Measurements from ENCODE around the gene FIS1.
"Not testable (repeated sequence)": the region's sequence is repeated elsewhere in the genome, so short reads cannot be mapped to it uniquely, and the experiment has no call there.

Gene FIS1

DNA sequence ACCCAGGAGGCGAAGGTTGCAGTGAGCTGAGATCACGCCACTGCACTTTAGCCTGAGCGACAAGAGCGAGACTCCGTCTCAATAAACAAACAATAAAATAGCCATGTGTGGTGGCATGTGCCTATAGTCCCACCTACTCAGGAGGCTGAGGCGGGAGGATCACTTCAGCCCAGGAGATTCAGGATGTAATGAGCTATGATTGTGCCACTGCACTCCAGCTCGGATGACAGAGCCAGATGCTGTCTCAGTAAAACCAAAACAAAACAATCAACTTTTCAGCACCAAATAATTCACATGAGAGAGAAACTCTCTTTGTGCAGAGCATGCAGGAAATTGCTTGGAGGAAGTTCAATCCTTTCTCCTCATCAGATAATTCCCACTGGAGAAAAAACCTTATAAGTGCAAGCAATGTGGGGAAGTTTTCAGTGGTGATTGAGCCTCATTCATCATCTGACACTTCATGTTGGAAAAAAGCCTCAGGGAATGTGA, 13.4 kb upstream of the FIS1 start:
- DNase-seq (ENCODE audit: low spot score) = no peak

DNA sequence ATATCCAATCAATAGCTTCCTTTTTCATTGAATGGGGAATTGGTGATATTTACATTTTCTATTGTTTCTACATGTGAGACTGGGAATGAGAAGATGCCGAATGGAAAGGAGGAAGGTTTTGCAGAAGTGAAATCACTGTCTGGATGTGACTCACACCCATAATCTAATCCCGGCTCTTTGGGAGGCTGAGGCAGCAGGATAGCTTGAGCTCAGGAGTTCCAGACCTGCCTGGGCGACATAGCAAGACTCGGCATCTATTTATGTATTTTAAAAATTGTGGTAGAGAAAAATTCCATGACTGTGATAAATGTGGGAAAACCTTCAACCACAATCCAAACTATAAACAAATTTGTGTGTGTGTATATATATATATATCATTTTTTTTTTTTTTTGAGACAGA, 10.9 kb upstream of the FIS1 start:
- no peak for DNase-seq (ENCODE audit: low spot score)

DNA sequence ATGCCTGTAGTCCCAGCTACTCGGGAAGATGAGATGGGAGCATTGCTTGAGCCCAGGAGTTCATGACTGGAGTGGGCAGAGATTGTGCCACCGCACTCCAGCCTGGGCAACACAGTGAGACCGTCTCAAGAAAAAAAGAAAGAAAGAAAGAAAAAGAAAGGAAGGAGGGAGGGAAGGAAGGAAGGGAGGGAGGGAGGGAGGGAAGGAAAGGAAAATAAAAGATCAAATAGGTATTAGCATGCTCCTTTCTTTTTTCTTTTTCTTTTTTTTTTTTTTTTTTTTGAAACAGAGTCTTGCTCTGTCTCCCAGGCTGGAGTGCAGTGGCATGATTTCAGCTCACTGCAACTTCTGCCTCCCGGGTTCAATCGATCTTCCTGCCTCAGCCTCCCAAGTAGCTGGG, 8.3 kb upstream of the FIS1 start:
- not testable (repeated sequence) for DNase-seq (ENCODE audit: low spot score)

DNA sequence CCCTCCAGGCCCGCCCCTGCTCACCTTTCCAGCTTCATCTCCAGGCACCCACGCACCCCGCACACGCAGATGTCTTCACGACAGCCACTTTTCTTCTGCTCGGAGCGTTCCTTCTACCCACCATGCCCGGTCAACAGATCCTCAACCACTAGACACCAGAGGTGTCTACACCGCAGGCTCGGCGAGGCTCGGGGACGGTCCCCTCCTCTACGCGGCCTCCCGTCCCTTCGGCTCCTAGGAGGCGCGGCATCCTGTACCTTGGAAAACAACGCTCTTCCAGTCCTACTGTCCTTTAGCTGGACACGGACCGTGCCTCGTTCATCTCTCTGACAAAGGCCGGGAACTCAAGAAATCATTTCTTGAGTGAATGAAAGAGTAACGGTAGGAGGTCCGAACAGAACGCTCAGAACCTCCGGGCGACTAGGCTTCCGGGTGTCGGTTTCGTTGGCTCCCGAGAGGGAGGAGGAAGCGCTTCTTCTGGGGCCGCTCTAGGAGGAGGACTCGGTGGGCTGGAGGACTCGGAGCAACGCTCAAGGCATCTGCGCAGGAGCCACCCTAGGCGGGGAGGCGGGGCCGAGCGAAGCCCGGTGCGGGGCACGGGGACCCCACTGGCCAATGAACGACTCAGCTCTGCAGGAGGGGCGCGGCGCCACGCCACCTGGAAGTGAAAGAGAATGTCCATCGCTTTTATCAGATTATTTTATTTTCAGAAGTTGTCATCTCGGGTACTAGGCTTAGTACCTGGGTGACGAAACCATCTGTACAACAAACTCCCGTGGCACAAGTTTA, 7.2 kb upstream of the FIS1 start:
- DNase-seq (ENCODE audit: low spot score) = peak; percentile 98

DNA sequence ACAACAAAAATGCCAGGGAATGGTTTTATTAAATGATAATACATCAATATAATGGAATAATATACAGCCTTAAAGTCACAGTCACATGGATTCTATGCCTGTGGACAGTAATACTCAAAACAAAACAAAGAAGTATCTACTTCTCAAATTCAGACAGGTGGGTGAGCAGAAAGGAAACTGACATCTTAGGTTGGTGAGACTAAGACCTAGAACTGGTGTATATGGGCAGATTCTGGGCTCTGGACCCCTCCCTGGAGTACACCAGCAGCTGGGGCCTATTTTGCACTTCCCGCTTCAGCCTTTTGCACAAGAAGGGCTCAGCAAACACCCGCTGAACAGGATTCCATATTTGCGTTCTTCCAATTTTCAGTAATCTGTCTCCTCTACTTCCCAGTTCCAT, 5.4 kb upstream of the FIS1 start:
- no peak for DNase-seq (ENCODE audit: low spot score)

DNA sequence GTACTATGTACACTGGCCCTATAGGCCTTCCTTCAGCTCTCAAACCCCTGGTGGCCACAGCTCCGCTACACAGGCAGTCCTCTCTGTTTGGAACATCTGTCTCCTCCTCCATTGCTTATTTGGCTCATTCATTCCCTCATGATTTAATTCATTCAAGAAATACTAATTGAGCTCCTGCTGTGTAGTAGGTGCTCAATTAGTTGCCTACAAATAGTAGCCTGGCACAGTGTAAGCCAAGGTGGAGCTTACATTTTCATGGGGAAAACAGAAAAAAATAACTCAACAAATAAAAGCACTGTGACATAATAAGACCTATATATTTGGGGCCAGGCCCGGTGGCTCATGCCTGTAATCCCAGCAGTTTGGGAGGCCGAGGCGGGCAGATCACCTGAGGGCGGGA, 3.4 kb upstream of the FIS1 start:
- no peak for DNase-seq (ENCODE audit: low spot score)

DNA sequence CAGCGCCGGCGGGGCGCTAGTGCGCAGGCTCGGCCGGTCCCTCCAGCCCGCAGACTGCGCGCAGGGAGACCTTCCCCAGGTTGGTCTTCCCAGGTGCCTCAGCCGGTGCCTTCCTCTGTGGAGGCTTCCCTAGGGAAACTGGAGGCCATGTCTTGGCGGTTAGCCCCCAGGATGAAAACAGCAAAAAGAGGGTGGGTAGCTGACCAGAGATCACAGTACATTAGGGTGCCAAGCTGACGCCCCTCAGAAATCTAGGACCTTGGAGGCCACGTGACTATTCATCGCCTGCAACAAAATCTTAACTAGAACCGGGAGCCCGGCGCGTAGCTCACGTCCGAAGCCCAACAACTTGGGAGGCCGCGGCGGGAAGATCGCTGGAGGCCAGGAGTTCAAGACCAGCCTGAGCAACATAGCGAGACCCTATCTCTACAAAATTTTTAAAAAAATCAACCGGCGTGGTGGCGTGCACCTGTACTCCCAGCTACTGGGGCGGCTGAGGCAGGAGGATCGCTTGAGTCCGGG, 327 bp upstream of the FIS1 start:
- DNase-seq (ENCODE audit: low spot score) = no peak

DNA sequence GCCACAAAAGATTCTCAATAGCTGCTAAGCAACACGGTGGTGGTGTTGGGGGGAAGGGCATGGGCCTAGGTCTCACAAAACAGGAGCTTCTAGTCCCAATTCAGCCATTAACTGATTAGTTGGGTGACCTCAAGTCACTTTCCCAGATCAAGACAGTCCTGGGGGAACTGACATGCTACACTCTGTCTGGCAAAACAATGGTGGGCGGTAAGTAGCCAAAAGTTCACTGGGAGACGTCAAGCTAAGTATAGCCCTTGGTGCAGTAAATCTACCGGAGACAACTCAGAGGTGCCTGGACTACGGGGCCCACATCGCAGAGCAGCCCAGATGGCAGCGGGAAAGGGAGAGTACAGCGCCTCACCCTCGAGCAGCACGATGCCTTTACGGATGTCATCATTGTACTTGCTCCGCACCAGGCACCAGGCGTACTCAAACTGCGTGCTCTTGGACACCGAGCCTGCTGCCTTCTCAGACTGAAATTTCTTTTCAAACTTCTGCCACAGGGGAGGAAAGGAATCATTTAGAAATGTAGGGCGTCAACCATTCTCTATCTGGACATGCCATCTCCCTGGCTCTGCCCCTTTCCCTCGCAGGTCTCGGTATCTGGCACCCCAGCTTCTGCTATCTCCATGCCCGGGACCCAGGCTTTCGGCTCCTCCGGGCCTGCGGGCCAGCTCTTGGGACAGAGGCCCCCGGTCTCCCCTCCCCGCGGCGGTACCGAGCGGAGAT, 1.1 kb downstream of the FIS1 start:
- peak; percentile 32 for DNase-seq (ENCODE audit: low spot score)

DNA sequence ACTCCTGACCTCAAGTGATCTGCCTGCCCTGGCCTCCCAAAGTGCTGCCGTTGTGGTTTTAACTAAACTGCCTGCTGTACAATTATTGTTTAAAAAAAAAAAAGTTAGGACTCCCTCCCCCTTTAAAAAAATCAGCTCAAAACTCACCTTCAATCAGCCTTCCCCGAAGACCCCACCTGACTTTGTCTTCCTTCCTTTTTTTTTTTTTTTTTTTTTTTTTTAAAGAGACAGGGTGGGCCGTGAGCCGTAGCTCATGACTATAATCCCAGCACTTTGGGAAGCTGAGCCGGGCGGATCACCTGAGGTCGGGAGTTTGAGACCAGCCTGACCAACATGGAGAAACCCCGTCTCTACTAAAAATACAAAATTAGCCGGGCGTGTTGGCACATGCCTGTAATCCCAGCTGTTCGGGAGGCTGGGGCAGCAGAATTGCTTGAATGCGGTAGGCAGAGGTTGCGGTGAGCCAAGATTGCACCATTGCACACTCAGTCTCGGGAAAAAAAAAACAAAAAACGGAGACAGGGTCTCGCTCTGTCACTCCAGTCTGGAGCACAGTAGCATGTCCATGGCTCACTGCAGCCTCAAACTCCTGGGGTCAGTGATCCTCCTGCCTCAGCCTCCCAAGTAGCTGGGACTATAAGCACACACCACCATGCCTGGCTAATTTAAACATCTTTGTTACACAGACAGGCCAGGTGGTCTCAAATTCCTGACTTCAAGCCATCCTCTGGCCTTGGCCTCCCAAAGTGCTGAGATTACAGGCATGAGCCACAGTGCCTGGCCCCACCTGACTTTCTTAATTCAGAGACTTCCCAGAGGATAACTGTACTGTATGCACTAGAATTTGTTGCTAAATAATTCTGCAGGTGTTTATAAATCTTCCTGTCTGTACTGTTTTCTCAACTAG, 3.2 kb downstream of the FIS1 start:
- DNase-seq (ENCODE audit: low spot score) = no peak

DNA sequence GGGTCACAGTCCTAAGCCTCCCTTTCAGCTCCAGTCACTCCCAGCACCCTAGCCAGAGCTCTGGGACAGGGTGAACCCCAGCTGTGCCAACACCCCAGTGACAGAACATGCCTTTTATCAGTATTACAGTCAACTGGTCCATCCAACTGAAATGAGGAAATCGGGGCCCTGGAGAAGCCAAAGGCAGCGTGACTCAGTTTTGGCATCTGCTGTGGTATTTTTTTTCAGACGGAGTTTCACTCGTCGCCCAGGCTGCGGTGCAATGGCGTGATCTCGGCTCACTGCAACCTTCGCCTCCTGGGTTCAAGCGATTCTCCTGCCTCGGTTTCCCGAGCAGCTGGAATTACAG, 3.9 kb downstream of the FIS1 start:
- no peak for DNase-seq (ENCODE audit: low spot score)

DNA sequence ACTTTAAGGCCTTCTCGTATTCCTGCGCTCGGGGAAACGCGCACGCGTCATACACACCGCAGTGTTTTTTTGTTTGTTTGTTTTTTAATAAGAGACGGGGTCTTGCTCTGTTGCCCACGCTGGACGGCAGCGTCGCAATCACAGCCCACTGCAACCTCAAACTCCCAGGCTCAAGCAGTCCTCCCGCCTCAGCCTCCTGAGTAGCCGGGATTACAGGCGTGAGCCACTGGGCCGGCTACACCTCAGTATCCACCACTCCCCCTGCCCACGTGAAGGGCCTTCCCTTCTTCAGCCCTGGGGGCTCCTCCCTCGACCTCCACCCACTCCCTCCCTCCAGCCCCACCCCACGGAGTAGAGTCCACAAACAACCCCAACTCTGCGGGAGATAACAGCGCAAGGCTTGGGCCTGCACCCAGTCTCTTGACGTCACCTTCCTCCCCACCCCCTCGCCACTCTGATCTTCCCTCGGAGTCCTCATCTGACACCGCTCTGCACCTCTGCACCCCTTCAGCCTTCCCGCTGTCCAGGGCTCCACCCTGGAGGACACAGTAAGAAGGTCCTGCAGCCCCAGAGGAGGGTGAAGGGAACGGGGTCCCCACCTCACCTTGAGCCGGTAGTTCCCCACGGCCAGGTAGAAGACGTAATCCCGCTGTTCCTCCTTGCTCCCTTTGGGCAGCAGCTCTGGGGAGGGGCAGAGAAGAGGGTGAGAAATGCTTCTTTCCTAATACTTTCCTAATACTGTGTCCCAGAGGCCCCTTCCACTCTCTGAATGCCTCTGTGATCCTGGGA, 4.5 kb downstream of the FIS1 start:
- DNase-seq (ENCODE audit: low spot score) = no peak

DNA sequence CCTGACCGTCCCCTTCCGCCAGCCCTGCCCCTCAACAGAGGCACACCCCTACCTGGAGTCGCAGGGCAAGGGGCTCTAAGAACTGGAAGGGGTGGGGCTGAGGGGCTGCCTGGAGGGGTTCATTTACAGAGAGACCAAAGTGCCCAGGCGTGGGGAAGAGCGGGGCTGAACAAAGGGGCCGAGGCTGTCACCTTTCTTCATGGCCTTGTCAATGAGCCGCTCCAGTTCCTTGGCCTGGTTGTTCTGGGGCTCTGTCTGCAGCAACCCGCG, 5.0 kb downstream of the FIS1 start:
- DNase-seq (ENCODE audit: low spot score) = no peak

DNA sequence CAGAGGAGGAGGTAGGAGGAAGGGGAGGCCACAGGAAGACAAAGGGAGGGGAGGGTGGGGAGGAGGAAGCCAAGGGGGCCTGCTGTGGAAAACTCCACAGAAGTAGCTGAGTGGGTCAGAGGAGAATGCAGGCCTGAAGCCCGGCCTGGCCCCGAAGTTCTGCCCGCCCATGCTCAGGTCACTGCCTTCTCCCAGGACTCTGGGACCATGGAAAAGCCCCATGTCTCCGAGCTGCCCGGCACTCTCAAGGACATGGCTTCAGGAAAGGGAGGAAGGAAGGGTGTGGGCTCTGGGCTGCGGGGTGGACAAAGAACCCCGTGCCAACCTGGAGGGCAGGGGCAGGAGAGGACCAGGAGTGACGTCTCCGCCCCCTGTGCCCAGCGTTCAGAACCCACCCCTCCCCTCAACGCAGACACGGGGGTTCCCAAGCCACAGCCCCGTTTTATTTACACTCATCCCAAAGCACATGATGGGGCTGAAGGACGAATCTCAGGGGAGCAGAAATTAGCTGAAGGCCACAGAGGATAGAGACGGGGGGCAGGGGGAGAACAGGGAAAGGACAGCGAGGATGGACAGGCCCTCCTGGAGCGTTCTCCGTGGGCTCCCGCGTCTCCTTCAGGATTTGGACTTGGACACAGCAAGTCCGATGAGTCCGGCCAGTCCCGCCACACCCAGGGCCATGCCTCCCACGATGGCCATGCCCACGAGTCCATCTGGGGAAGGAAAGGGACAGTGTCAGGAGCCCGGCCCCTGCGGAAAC, 5.5 kb downstream of the FIS1 start:
- DNase-seq (ENCODE audit: low spot score) = no peak

DNA sequence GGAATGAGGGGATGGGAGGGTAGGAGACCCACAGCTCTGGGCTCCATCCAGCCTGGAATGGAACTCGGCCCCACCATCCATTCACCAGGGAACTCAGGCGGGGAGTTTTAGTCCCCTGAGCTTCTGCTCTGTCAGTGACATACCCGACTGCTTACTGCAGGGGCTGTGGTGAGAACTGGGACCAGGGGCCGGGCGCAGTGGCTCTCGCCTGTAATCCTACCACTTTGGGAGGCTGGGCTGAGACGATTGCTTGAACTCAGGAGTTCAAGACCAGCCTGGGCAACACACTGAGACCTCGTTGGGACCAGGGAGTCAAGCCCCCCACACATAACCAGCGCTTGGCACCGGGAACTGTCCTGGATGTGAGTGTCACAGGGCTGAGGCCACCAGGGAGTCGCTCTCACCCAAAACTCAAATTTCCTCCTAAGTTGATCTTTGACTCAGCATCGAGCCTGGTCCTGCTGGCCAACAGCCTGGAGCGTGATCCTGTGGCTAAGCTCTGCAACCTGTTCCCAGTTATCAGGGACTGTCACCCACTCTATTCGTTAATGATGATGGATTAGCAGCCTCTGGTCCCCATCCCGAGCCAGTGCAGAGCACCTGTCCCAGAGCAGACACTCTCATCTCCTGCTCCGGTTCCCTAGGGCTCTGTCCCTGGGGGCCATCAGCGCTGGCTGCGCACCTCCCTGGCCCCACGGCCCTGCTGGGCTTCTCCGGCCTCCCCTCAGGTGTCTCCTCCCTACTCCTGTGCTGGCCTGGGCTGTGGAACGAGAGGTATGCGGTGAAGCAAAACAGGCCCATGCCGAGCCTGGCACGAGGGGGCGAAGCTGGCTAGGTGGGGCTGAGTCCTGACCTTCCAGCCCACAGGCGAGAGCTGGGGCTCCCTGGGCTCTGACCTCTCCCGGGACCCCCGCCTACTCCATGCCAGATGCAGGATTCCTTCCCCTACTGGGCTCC, 6.4 kb downstream of the FIS1 start:
- no peak for DNase-seq (ENCODE audit: low spot score)

DNA sequence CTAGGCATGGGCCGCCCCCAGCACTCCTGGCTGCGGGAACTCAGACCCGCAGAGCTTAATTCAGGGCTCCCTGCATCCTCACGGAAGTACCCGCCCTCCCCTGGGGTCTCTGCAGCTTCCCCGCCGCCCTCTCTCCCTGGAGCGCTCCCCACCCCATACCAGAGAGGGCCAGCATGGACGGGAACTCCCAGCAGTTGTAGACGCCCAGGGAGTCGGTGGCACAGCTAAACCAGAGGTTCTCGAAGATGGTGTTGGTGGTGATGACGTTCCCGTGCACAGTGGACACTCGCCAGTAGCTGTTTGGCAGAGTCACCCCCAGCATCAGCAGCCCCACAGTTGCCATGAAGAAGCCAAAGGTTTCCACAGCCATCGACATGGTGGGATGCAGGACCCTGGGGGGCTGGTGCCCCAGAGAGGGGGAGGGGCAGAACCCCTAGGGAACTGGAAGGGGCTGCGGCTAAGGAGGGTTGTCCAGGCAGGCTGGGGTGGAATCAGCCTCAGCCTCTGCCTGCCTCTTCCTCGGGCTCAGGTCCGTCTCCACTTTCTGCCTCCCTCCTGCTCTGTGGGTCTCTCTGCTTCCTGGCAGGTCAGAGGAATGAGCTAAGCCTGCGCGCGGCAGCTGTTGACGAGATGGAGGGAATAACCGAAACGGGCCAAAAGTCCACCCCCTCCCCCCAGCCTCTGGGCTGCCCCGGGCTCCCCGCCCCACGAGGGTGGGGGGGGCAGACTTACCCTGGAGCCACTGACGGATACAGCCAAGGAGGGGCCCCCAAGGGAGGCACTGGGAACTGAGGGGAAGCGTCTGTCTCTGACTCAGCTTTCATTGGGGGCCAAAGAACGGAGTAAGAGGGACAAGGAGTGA, 7.4 kb downstream of the FIS1 start, which contains the start of gene CLDN15:
TSS of gene CLDN15 (minus strand) at position 597 of the 862 bp plus-strand sequence. CDS start at position 376, 221 bp downstream.
- no peak for DNase-seq (ENCODE audit: low spot score)

DNA sequence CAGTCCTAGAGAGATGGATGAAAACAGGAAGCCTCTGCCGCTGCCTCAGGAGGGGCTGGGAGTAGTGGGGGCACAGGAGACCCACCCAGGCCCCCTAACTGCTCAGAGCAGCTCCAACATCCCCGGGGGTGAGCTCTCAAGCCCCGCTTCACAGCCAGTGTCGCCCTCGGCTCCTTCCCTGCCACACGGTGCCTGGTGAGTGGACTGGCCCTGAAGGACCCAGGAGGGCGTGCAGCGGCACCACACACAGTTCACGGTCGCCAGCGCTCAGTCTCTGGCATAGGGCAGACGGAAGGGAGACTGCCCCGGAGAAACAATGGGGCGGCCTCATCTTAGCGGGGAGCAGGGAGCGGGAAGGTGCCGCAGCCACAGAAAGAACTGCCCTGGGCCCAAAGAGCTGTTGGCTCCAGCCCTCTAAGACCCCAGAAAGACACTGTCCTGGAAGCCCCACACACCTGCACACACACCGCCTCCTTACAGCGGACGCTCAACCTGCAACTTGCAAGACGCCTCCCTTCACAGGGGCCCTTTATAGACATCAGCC, 8.5 kb downstream of the FIS1 start:
- no peak for DNase-seq (ENCODE audit: low spot score)

DNA sequence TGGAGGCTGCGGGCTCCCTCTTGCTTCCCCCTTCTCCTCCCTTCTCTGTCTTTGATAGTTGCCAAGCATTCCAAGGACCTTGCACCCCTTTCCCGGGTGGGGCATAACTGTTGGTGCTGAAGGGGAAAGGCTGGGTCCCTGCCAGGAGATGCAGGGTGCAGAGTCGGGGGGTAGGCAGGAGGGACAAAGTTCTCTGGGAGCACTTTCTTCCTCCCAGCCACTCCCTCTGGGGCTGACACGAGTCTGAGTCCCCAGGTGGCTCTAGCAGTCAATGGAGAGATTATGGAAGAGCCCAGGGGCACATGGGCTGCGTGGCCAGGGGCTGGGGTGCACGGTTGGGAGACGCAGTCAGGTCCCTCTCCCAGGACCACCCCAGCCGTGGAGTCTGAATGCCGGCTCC, 9.4 kb downstream of the FIS1 start:
- DNase-seq (ENCODE audit: low spot score) = no peak

DNA sequence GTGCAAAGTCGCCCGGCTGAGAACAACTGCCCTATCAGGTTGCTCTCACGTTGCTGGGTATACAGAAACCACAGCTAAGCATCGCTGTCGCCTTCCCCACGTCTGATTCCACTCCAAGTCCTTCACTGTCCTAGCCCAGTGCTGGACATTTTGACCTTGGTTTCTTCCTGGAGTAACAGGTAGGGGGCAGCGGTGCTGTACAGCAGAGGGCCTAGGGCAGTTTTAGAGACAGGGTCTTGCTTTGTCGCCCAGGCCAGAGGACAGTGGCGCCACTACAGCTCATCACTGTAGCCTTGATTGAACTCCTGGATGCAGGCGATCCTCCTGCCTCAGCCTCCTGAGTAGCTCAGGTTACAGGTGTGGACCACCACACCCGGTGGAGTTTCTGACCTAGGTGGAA, 9.8 kb downstream of the FIS1 start:
- DNase-seq (ENCODE audit: low spot score) = no peak

Measured in Ammon's horn (tissue), 1 donor.